ENCODE measurements around the gene SLC27A6.

DNA sequence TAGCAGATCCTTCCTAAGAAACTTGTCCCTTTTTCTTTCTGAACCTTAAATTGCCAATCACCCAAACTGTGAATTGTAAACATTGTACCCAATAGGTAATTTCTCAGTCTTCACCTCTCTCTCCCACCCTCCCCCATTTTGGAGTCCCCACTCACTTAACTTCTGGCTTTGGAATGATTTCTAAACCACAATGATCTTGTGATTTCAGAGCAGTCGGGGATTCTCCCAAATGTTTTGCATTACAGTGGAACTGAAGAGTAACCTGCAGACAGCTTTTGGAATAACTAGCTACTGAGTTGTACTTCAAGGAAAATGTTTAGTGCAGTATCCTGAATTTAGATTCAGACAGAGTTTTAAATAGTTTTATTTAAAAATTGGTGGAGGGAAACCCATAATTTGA is 19.2 kb downstream of the SLC27A6 start:
- TF ChIP-seq POLR2A (IDR thresholded peaks at IDR 0.05) (no peak), CTCF (IDR thresholded peaks at IDR 0.05) (no peak)

All from Peyer's patch (tissue), 4 donors.